Fibroblast of lung (primary cell): ENCODE measurements around the gene CDK2AP2. TPM values are rescaled to one million over a fixed set of nuclear protein-coding genes. Genes with fewer than 3 reads are reported as not detected.

Experiments used
- DNase-seq, 2 donors: peaks; one replicate each; pipeline versions ENCODE4 v3.0.0 to v3.0.0-alpha.2; 2010; ENCODE audit warnings: low read depth in 2 of 2
- H2AFZ ChIP-seq: 2 replicates; pipeline ENCODE4 v1.5.1; 2012; ENCODE audit warnings: low read length, control low read depth, inconsistent platforms
- H3K27ac ChIP-seq: 2 replicates; pipeline ENCODE4 v1.5.1; 2011; ENCODE audit warnings: low read length, control low read depth; ENCODE audit not compliant: insufficient read depth
- H3K27me3 ChIP-seq: 2 replicates; pipeline ENCODE4 v1.5.1; 2011; ENCODE audit warnings: mild to moderate bottlenecking, low read length; ENCODE audit not compliant: control insufficient read depth, insufficient read depth
- H3K36me3 ChIP-seq: 2 replicates; pipeline ENCODE4 v1.5.1; 2011; ENCODE audit warnings: low read length; ENCODE audit not compliant: control insufficient read depth, insufficient read depth
- H3K4me1 ChIP-seq: 2 replicates; pipeline ENCODE4 v1.5.1; 2011; ENCODE audit warnings: low read length; ENCODE audit not compliant: control insufficient read depth, insufficient read depth; ENCODE audit errors: extremely low read depth
- H3K4me2 ChIP-seq: 2 replicates; pipeline ENCODE4 v1.5.1; 2011; ENCODE audit warnings: low read length, control low read depth; ENCODE audit not compliant: insufficient read depth; ENCODE audit errors: extremely low read depth
- H3K4me3 ChIP-seq, 4 experiments: fragments of 200-600 bp in 1 of 4; sonication (generic) in 1 of 4; replicated peaks in 1 of 4; 2 replicates each; pipeline ENCODE4 v1.5.1; 2011 to 2016; ENCODE audit warnings: low read length in 4 of 4, low read depth in 3 of 4, mild to moderate bottlenecking in 3 of 4, control low read depth in 2 of 4, inconsistent platforms in 1 of 4, mixed read lengths in 1 of 4; ENCODE audit not compliant: insufficient read depth in 1 of 4; ENCODE audit errors: control extremely low read depth in 1 of 4
- H3K79me2 ChIP-seq: 2 replicates; pipeline ENCODE4 v1.5.1; 2012; ENCODE audit warnings: mild to moderate bottlenecking, low read length, inconsistent platforms; ENCODE audit not compliant: control insufficient read depth, insufficient read depth
- H3K9ac ChIP-seq: 2 replicates; pipeline ENCODE4 v1.5.1; 2011; ENCODE audit warnings: mild to moderate bottlenecking, low read length, control low read depth; ENCODE audit not compliant: insufficient read depth
- H3K9me3 ChIP-seq: 2 replicates; pipeline ENCODE4 v1.5.1; 2012; ENCODE audit warnings: low read depth, low read length; ENCODE audit not compliant: control insufficient read depth, insufficient read depth
- H4K20me1 ChIP-seq: 2 replicates; pipeline ENCODE4 v1.5.1; 2011; ENCODE audit warnings: low read length; ENCODE audit not compliant: control insufficient read depth, insufficient read depth; ENCODE audit errors: extremely low read depth
- CTCF ChIP-seq, 2 donors: IDR thresholded peaks in 1 of 2; conservative IDR thresholded peaks in 1 of 2; 1 replicate in 1 of 2; 2 replicates in 1 of 2; pipeline ENCODE4 v1.5.1; 2011 to 2012; ENCODE audit warnings: low read length in 2 of 2, control low read depth in 1 of 2, inconsistent platforms in 1 of 2, low read depth in 1 of 2, mild to moderate bottlenecking in 1 of 2
- EZH2 ChIP-seq: IDR thresholded peaks from 2 replicates; pipeline ENCODE4 v1.5.1; 2012; ENCODE audit warnings: low read length, control low read depth, mild to moderate bottlenecking; ENCODE audit errors: missing control alignments
- polyA plus RNA-seq, 2 donors: library from polyadenylated mRNA; depleted of rRNA in 1 of 2; stranded (reverse) in 1 of 2; unstranded in 1 of 2; fragments of >200 nt; gene quantifications; 2 replicates each; pipeline ENCODE4 v1.2.1, GENCODE V29; 2011 to 2012; ENCODE audit warnings: missing spikeins in 1 of 2
- total RNA-seq: library from RNA; depleted of rRNA; stranded (reverse); fragments of >200 nt; gene quantifications from 2 replicates; pipeline ENCODE4 v1.2.1, GENCODE V29; 2014

Gene CDK2AP2
- total and polyA plus RNA-seq, 2 donors (not counting 1 experiment from before 2014, with no cell fraction given), result 7.8 to 19.0 TPM

- Histone ChIP-seq H3K9ac (peak overlapping the region; percentile 79), H4K20me1 (no peaks in the 10 kb centered on the region), H3K4me2 (peak overlapping the region; percentile 75), H3K36me3 (no peaks in the 10 kb centered on the region), H3K4me3 (peak overlapping the region; percentile 58 to 91 (median 78)), H3K79me2 (no peaks in the 10 kb centered on the region), H3K27me3 (no peaks in the 10 kb centered on the region), H3K9me3 (no peaks in the 10 kb centered on the region), H3K27ac (peak overlapping the region; percentile 73), H3K4me1 (peaks cover 6% of the 10 kb centered on the region), H2AFZ (no peak overlapping the region)
- DNase-seq, result no peak
- no peak for TF ChIP-seq EZH2
- TF ChIP-seq CTCF (conservative IDR thresholded peaks at IDR 0.05 in 1 of 2, IDR thresholded peaks at IDR 0.05 in 1 of 2; ENCODE audit: low read depth in 1 of 2, low read length in 2 of 2), result no peak
Measured at GRCh38 chr11:67468456-67468758, 39.6 kb downstream of the CDK2AP2 start.

- no peaks in the 10 kb centered on the region for H3K79me2 ChIP-seq
- no peak for TF ChIP-seq EZH2
- no peak for TF ChIP-seq CTCF (conservative IDR thresholded peaks at IDR 0.05 in 1 of 2, IDR thresholded peaks at IDR 0.05 in 1 of 2; ENCODE audit: low read depth in 1 of 2, low read length in 2 of 2)
- no peaks in the 10 kb centered on the region for H3K36me3 ChIP-seq
- peak overlapping the region; percentile 79 for H3K9ac ChIP-seq
- H2AFZ ChIP-seq, result no peak overlapping the region
- H3K4me2 ChIP-seq, result peak overlapping the region; percentile 75
- H4K20me1 ChIP-seq, result no peaks in the 10 kb centered on the region
- H3K4me3 ChIP-seq, result peak overlapping the region; percentile 58 to 91 (median 78)
- H3K27ac ChIP-seq, result no peak overlapping the region
- H3K4me1 ChIP-seq, result peaks cover 6% of the 10 kb centered on the region
- H3K27me3 ChIP-seq, result no peaks in the 10 kb centered on the region
- DNase-seq, result peak in 1 of 2 donors; percentile 44
- H3K9me3 ChIP-seq, result no peaks in the 10 kb centered on the region
Measured at GRCh38 chr11:67468056-67468455, 39.9 kb downstream of the CDK2AP2 start.

GRCh38 chr11:67466962-67467771, 40.8 kb downstream of the CDK2AP2 start:
- H3K4me3 ChIP-seq, result no peak overlapping the region
- no peak overlapping the region for H2AFZ ChIP-seq
- no peaks in the 10 kb centered on the region for H3K79me2 ChIP-seq
- no peak for DNase-seq
- no peaks in the 10 kb centered on the region for H3K36me3 ChIP-seq
- H3K27ac ChIP-seq, result no peak overlapping the region
- TF ChIP-seq CTCF (conservative IDR thresholded peaks at IDR 0.05 in 1 of 2, IDR thresholded peaks at IDR 0.05 in 1 of 2; ENCODE audit: low read depth in 1 of 2, low read length in 2 of 2) (no peak), EZH2 (no peak)
- H3K9ac ChIP-seq, result no peak overlapping the region
- no peak overlapping the region for H3K4me2 ChIP-seq
- no peaks in the 10 kb centered on the region for H3K27me3 ChIP-seq
- H4K20me1 ChIP-seq, result no peaks in the 10 kb centered on the region
- H3K4me1 ChIP-seq, result peaks cover 6% of the 10 kb centered on the region
- H3K9me3 ChIP-seq, result no peaks in the 10 kb centered on the region
